Colonic mucosa (tissue), 4 donors: ENCODE measurements around the gene MS4A1. TPM values are rescaled to one million over a fixed set of nuclear protein-coding genes. Genes with fewer than 3 reads are reported as not detected.
A peak's percentile ranks its signal among the peaks of the same experiment; 100 is the strongest.
"Not testable (repeated sequence)": the region's sequence is repeated elsewhere in the genome, so short reads cannot be mapped to it uniquely, and the experiment has no call there.

Experiments
- DNase-seq: peaks from one replicate; pipeline ENCODE4 v3.0.0-alpha.2; 2020
- H3K27ac ChIP-seq: fragments of 200-600 bp; one replicate; pipeline ENCODE4 v1.8.0; 2021
- H3K27me3 ChIP-seq: fragments of 200-600 bp; one replicate; pipeline ENCODE4 v1.8.0; 2021
- H3K36me3 ChIP-seq: fragments of 200-600 bp; one replicate; pipeline ENCODE4 v1.8.0; 2021
- H3K4me1 ChIP-seq: fragments of 200-600 bp; one replicate; pipeline ENCODE4 v1.8.0; 2021; ENCODE audit warnings: mild to moderate bottlenecking
- H3K4me3 ChIP-seq: fragments of 200-600 bp; one replicate; pipeline ENCODE4 v1.8.0; 2021
- H3K9ac ChIP-seq, 2 donors: one replicate each; pipeline ENCODE4 v1.7.0; 2013; ENCODE audit warnings: control low read depth in 2 of 2, low read depth in 2 of 2, low read length in 2 of 2
- H3K9me3 ChIP-seq: fragments of 200-600 bp; one replicate; pipeline ENCODE4 v1.8.0; 2021
- CTCF ChIP-seq: fragments of 200-600 bp; IDR thresholded peaks from one replicate; pipeline ENCODE4 v1.8.0; 2022; ENCODE audit warnings: antibody characterized with exemption, mild to moderate bottlenecking
- intact Hi-C: fragments of 100-400 bp; cut with DNase I; formaldehyde crosslinking; loops from one replicate; pipeline ENCODE4 v1.14.1; 2022
- total RNA-seq, 2 donors: library from RNA; stranded (reverse); fragmentation: NEBNext Ultra II Directional in 1 of 2; extraction: Animal tissue kit (Norgen Biotek cat#: 25700) in 1 of 2; gene quantifications; one replicate each; pipeline ENCODE4 v1.2.1, GENCODE V29; 2021
- donor health status: healthy.
- donor health status: DM: no; HTN: no; CAD: no.
- donor health status: DM: no; HTN: no; CAD: no.

The MS4A1 gene
- total RNA-seq, 2 donors from 2014 or later = 0.96 to 0.98 TPM

GRCh38 chr11:60498853-60499252 lies 43.2 kb downstream of the MS4A1 start:
- no peaks in the 10 kb centered on the region for H3K36me3 ChIP-seq
- H3K4me3 ChIP-seq = no peak overlapping the region
- no peaks in the 10 kb centered on the region for H3K27me3 ChIP-seq
- intact Hi-C loops = no loop called here
- peak overlapping the region; percentile 79 for H3K27ac ChIP-seq
- H3K4me1 ChIP-seq = peaks cover 21% of the 10 kb centered on the region
- no peaks in the 10 kb centered on the region for H3K9me3 ChIP-seq
- TF ChIP-seq CTCF = no peak
- peak; percentile 56 for DNase-seq
- H3K9ac ChIP-seq = peak overlapping the region in 1 of 2 donors; percentile 43

- no peak for DNase-seq
- no peaks in the 10 kb centered on the region for H3K9me3 ChIP-seq
- TF ChIP-seq CTCF = no peak
- H3K4me3 ChIP-seq = no peak overlapping the region
- intact Hi-C loops = no loop called here
- no peaks in the 10 kb centered on the region for H3K27me3 ChIP-seq
- no peak overlapping the region for H3K9ac ChIP-seq
- peaks cover 21% of the 10 kb centered on the region for H3K4me1 ChIP-seq
- H3K27ac ChIP-seq = peak overlapping the region; percentile 82
- no peaks in the 10 kb centered on the region for H3K36me3 ChIP-seq
These were observed 44.7 kb downstream of the MS4A1 start for GRCh38 chr11:60500276-60500910.

GRCh38 chr11:60502221-60502775 lies 46.7 kb downstream of the MS4A1 start:
- no peaks in the 10 kb centered on the region for H3K27me3 ChIP-seq
- no peaks in the 10 kb centered on the region for H3K36me3 ChIP-seq
- no peaks in the 10 kb centered on the region for H3K9me3 ChIP-seq
- H3K27ac ChIP-seq = peak overlapping the region; percentile 82
- peak overlapping the region in 1 of 2 donors; percentile 29 for H3K9ac ChIP-seq
- peak; percentile 53 for DNase-seq
- intact Hi-C loops = no loop called here
- peaks cover 21% of the 10 kb centered on the region for H3K4me1 ChIP-seq
- TF ChIP-seq CTCF = no peak
- no peak overlapping the region for H3K4me3 ChIP-seq

GRCh38 chr11:60504219-60504905 lies 48.7 kb downstream of the MS4A1 start:
- peak; percentile 42 for DNase-seq
- peak overlapping the region; percentile 82 for H3K27ac ChIP-seq
- H3K4me3 ChIP-seq = no peak overlapping the region
- no peaks in the 10 kb centered on the region for H3K9me3 ChIP-seq
- no peak for TF ChIP-seq CTCF
- intact Hi-C loops = no loop called here
- peaks cover 17% of the 10 kb centered on the region for H3K4me1 ChIP-seq
- H3K9ac ChIP-seq = no peak overlapping the region
- H3K36me3 ChIP-seq = no peaks in the 10 kb centered on the region
- no peaks in the 10 kb centered on the region for H3K27me3 ChIP-seq

GRCh38 chr11:60509609-60510008 lies 54.0 kb downstream of the MS4A1 start:
- H3K4me1 ChIP-seq, H3K27me3 ChIP-seq, DNase-seq, H3K9ac ChIP-seq, H3K9me3 ChIP-seq, H3K4me3 ChIP-seq, H3K27ac ChIP-seq, H3K36me3 ChIP-seq, intact Hi-C loops: not testable (repeated sequence)

- DNase-seq, H3K36me3 ChIP-seq, H3K27me3 ChIP-seq, H3K9ac ChIP-seq, H3K27ac ChIP-seq, H3K9me3 ChIP-seq, intact Hi-C loops, H3K4me1 ChIP-seq, H3K4me3 ChIP-seq: not testable (repeated sequence)
These were observed 54.6 kb downstream of the MS4A1 start for GRCh38 chr11:60510209-60510608.
